ENCODE results near the gene ATM. TPM values are rescaled to one million over a fixed set of nuclear protein-coding genes. Genes with fewer than 3 reads are reported as not detected.
"Not testable (repeated sequence)": the region's sequence is repeated elsewhere in the genome, so short reads cannot be mapped to it uniquely, and the experiment has no call there.

ATM gene
- total RNA-seq, 1 donor from 2014 or later = 51.2 TPM

- Histone ChIP-seq H3K79me2 (ENCODE audit: insufficient read depth, low read length) (no peaks in the 10 kb centered on the region), H3K9ac (ENCODE audit: low read length) (no peak overlapping the region), H4K20me1 (ENCODE audit: insufficient read depth, low read length) (no peaks in the 10 kb centered on the region), H3K27ac (ENCODE audit: low read depth, low read length) (no peak overlapping the region), H3K4me1 (ENCODE audit: insufficient read depth, low read length) (no peaks in the 10 kb centered on the region), H3K4me2 (ENCODE audit: low read length) (no peak overlapping the region), H3K36me3 (ENCODE audit: insufficient read depth, low read length) (peaks cover 24% of the 10 kb centered on the region), H3K4me3 (ENCODE audit: insufficient read depth, low read depth, low read length) (no peak overlapping the region), H3K27me3 (ENCODE audit: insufficient read depth, low read length) (no peaks in the 10 kb centered on the region), H2AFZ (ENCODE audit: low read depth, low read length) (no peak overlapping the region), H3K9me3 (ENCODE audit: insufficient read depth, low read depth, low read length) (no peaks in the 10 kb centered on the region)
- FAIRE-seq = no peak
- no peak overlapping the region for H3K4me3 Mint-ChIP-seq (ENCODE audit: unreplicated experiment)
- no peaks in the 10 kb centered on the region for H3K27me3 Mint-ChIP-seq (ENCODE audit: low read depth, unreplicated experiment)
- no peak for DNase-seq (ENCODE audit: low read depth)
- H3K36me3 Mint-ChIP-seq (ENCODE audit: low read depth, unreplicated experiment) = peaks cover 5% of the 10 kb centered on the region
- H3K9me3 Mint-ChIP-seq (ENCODE audit: unreplicated experiment) = no peaks in the 10 kb centered on the region
- H3K4me1 Mint-ChIP-seq (ENCODE audit: low read depth, unreplicated experiment) = no peaks in the 10 kb centered on the region
- TF ChIP-seq EZH2 (IDR thresholded peaks at IDR 0.05; ENCODE audit: insufficient read depth, low read length) (no peak), CTCF (IDR thresholded peaks at IDR 0.05; ENCODE audit: insufficient read depth, low read depth, low read length) (no peak)
- H3K27ac Mint-ChIP-seq (ENCODE audit: unreplicated experiment) = no peak overlapping the region
Observed at GRCh38 chr11:108286956-108287355, 64.1 kb downstream of the ATM start.

GRCh38 chr11:108289066-108289465 is 66.2 kb downstream of the ATM start:
- not testable (repeated sequence) for FAIRE-seq; H3K27ac Mint-ChIP-seq (ENCODE audit: unreplicated experiment)

GRCh38 chr11:108289699-108290098 is 66.8 kb downstream of the ATM start:
- no peaks in the 10 kb centered on the region for H3K9me3 Mint-ChIP-seq (ENCODE audit: unreplicated experiment)
- no peak for FAIRE-seq
- H3K27me3 Mint-ChIP-seq (ENCODE audit: low read depth, unreplicated experiment) = no peaks in the 10 kb centered on the region

More at GRCh38 chr11:108289066-108289465, 66.2 kb downstream of the ATM start:
- not testable (repeated sequence) for H3K4me1 ChIP-seq (ENCODE audit: insufficient read depth, low read length); H2AFZ ChIP-seq (ENCODE audit: low read depth, low read length); H4K20me1 ChIP-seq (ENCODE audit: insufficient read depth, low read length); H3K9me3 ChIP-seq (ENCODE audit: insufficient read depth, low read depth, low read length); H3K36me3 Mint-ChIP-seq (ENCODE audit: low read depth, unreplicated experiment); H3K4me3 ChIP-seq (ENCODE audit: insufficient read depth, low read depth, low read length); H3K4me3 Mint-ChIP-seq (ENCODE audit: unreplicated experiment); H3K27me3 ChIP-seq (ENCODE audit: insufficient read depth, low read length); H3K9ac ChIP-seq (ENCODE audit: low read length); H3K27me3 Mint-ChIP-seq (ENCODE audit: low read depth, unreplicated experiment); H3K27ac ChIP-seq (ENCODE audit: low read depth, low read length); H3K9me3 Mint-ChIP-seq (ENCODE audit: unreplicated experiment); H3K79me2 ChIP-seq (ENCODE audit: insufficient read depth, low read length); H3K4me1 Mint-ChIP-seq (ENCODE audit: low read depth, unreplicated experiment); DNase-seq (ENCODE audit: low read depth); H3K4me2 ChIP-seq (ENCODE audit: low read length)
- peaks cover 16% of the 10 kb centered on the region for H3K36me3 ChIP-seq (ENCODE audit: insufficient read depth, low read length)

More at GRCh38 chr11:108289699-108290098, 66.8 kb downstream of the ATM start:
- Mint-ChIP-seq H3K36me3 (ENCODE audit: low read depth, unreplicated experiment) (peaks cover 5% of the 10 kb centered on the region), H3K4me3 (ENCODE audit: unreplicated experiment) (no peak overlapping the region), H3K4me1 (ENCODE audit: low read depth, unreplicated experiment) (no peaks in the 10 kb centered on the region), H3K27ac (ENCODE audit: unreplicated experiment) (no peak overlapping the region)
- no peaks in the 10 kb centered on the region for H3K79me2 ChIP-seq (ENCODE audit: insufficient read depth, low read length)
- no peaks in the 10 kb centered on the region for H3K4me1 ChIP-seq (ENCODE audit: insufficient read depth, low read length)
- TF ChIP-seq EZH2 (IDR thresholded peaks at IDR 0.05; ENCODE audit: insufficient read depth, low read length) (no peak), CTCF (IDR thresholded peaks at IDR 0.05; ENCODE audit: insufficient read depth, low read depth, low read length) (no peak)
- H3K9ac ChIP-seq (ENCODE audit: low read length) = no peak overlapping the region
- H3K36me3 ChIP-seq (ENCODE audit: insufficient read depth, low read length) = peaks cover 9% of the 10 kb centered on the region
- no peak for DNase-seq (ENCODE audit: low read depth)
- H3K4me3 ChIP-seq (ENCODE audit: insufficient read depth, low read depth, low read length) = no peak overlapping the region
- H3K4me2 ChIP-seq (ENCODE audit: low read length) = no peak overlapping the region
- H3K9me3 ChIP-seq (ENCODE audit: insufficient read depth, low read depth, low read length) = no peaks in the 10 kb centered on the region
- no peak overlapping the region for H2AFZ ChIP-seq (ENCODE audit: low read depth, low read length)
- no peak overlapping the region for H3K27ac ChIP-seq (ENCODE audit: low read depth, low read length)
- no peaks in the 10 kb centered on the region for H3K27me3 ChIP-seq (ENCODE audit: insufficient read depth, low read length)
- H4K20me1 ChIP-seq (ENCODE audit: insufficient read depth, low read length) = no peaks in the 10 kb centered on the region
